GM23338 (cell line): ENCODE measurements around the gene R3HCC1L. TPM values are rescaled to one million over a fixed set of nuclear protein-coding genes. Genes with fewer than 3 reads are reported as not detected.
"Not testable (repeated sequence)": the region's sequence is repeated elsewhere in the genome, so short reads cannot be mapped to it uniquely, and the experiment has no call there.

Experiments
- ATAC-seq: fragments of 200-7000 bp; cut with Tn5 transposase; 3 replicates; pipeline ENCODE4 v1.9.1; 2020
- DNase-seq: peaks from one replicate; pipeline ENCODE4 v3.0.0-alpha.2; 2015; ENCODE audit warnings: low spot score
- H2AFZ ChIP-seq: fragments of 200-600 bp; sonication (generic); 2 replicates; pipeline ENCODE4 v1.8.0; 2016; ENCODE audit warnings: antibody characterized with exemption, mild to moderate bottlenecking, moderate library complexity
- H3F3A ChIP-seq: fragments of 200-600 bp; sonication (generic); replicated peaks from 2 replicates; pipeline ENCODE4 v1.8.0; 2017; ENCODE audit warnings: antibody characterized with exemption, mixed run types, low read depth
- H3K27ac ChIP-seq: fragments of 200-600 bp; sonication (generic); 2 replicates; pipeline ENCODE4 v1.6.1; 2016; ENCODE audit warnings: low read depth
- H3K27me3 ChIP-seq: fragments of 200-600 bp; sonication (generic); 2 replicates; pipeline ENCODE4 v1.8.0; 2016; ENCODE audit warnings: mild to moderate bottlenecking, mixed run types, moderate library complexity; ENCODE audit not compliant: insufficient read depth
- H3K36me3 ChIP-seq: fragments of 200-600 bp; sonication (generic); 2 replicates; pipeline ENCODE4 v1.8.0; 2016; ENCODE audit warnings: mild to moderate bottlenecking; ENCODE audit not compliant: insufficient read depth
- H3K4me1 ChIP-seq: fragments of 200-600 bp; sonication (generic); 2 replicates; pipeline ENCODE4 v1.8.0; 2016; ENCODE audit warnings: mild to moderate bottlenecking, moderate library complexity; ENCODE audit not compliant: insufficient read depth
- H3K4me2 ChIP-seq: fragments of 200-600 bp; sonication (generic); 2 replicates; pipeline ENCODE4 v1.7.1; 2017; ENCODE audit warnings: mixed run types
- H3K4me3 ChIP-seq: fragments of 200-600 bp; sonication (generic); 2 replicates; pipeline ENCODE4 v1.6.1; 2016; ENCODE audit warnings: mixed run types
- H3K79me2 ChIP-seq: fragments of 200-600 bp; sonication (generic); replicated peaks from 2 replicates; pipeline ENCODE4 v1.8.0; 2017; ENCODE audit warnings: mild to moderate bottlenecking; ENCODE audit not compliant: insufficient read depth
- H3K9me2 ChIP-seq: fragments of 200-600 bp; sonication (generic); 2 replicates; pipeline ENCODE4 v1.8.0; 2017; ENCODE audit not compliant: insufficient read depth
- H4K20me1 ChIP-seq: fragments of 200-600 bp; sonication (generic); replicated peaks from 2 replicates; pipeline ENCODE4 v1.8.0; 2017; ENCODE audit warnings: mild to moderate bottlenecking; ENCODE audit not compliant: insufficient read depth
- H3K27ac Mint-ChIP-seq: 2 replicates; pipeline ENCODE4 v1.8.0; 2020; ENCODE audit warnings: inconsistent platforms, mild to moderate bottlenecking, moderate library complexity, mixed read lengths
- H3K27me3 Mint-ChIP-seq: 3 replicates; pipeline ENCODE4 v1.8.0; 2022; ENCODE audit warnings: low read depth, mild to moderate bottlenecking, moderate library complexity, mixed read lengths, inconsistent platforms; ENCODE audit not compliant: insufficient read depth, poor library complexity
- H3K36me3 Mint-ChIP-seq: 3 replicates; pipeline ENCODE4 v1.8.0; 2021; ENCODE audit warnings: low read depth, mild to moderate bottlenecking, inconsistent platforms, moderate library complexity, mixed read lengths
- H3K4me1 Mint-ChIP-seq: 3 replicates; pipeline ENCODE4 v1.8.0; 2020; ENCODE audit warnings: mild to moderate bottlenecking, inconsistent platforms, mixed read lengths
- H3K4me3 Mint-ChIP-seq: 3 replicates; pipeline ENCODE4 v1.8.0; 2021; ENCODE audit warnings: moderate library complexity, mild to moderate bottlenecking, inconsistent platforms, mixed read lengths
- H3K9me3 Mint-ChIP-seq: 3 replicates; pipeline ENCODE4 v1.8.0; 2020; ENCODE audit warnings: moderate library complexity, mild to moderate bottlenecking, inconsistent platforms, mixed read lengths
- CREB1 ChIP-seq: fragments of 250-450 bp; sonication (Bioruptor Pico); IDR thresholded peaks from 2 replicates; pipeline ENCODE4 v1.5.0; 2020; ENCODE audit warnings: low read depth, mild to moderate bottlenecking, moderate library complexity
- CTCF ChIP-seq, 2 experiments: fragments of 200-600 bp in 1 of 2; sonication (generic) in 1 of 2; conservative IDR thresholded peaks; 2 replicates each; pipeline versions ENCODE4 v1.5.1 to v1.6.1; 2016 to 2017; ENCODE audit warnings: antibody characterized with exemption in 2 of 2, low read depth in 2 of 2, mild to moderate bottlenecking in 2 of 2, moderate library complexity in 1 of 2
- ETS1 ChIP-seq: IDR thresholded peaks from 2 replicates; pipeline ENCODE4 v1.6.1; 2016; ENCODE audit warnings: antibody characterized with exemption
- EZH2phosphoT487 ChIP-seq: fragments of 200-600 bp; sonication (generic); IDR thresholded peaks from one replicate; pipeline ENCODE4 v1.8.1; 2018; ENCODE audit warnings: antibody characterized with exemption; ENCODE audit not compliant: unreplicated experiment
- NANOG ChIP-seq: IDR thresholded peaks from 2 replicates; pipeline ENCODE4 v1.6.1; 2016; ENCODE audit warnings: antibody characterized with exemption, borderline replicate concordance
- POLR2AphosphoS5 ChIP-seq: IDR thresholded peaks from 2 replicates; pipeline ENCODE4 v1.6.1; 2016; ENCODE audit warnings: antibody characterized with exemption, low read depth
- REST ChIP-seq: IDR thresholded peaks from one replicate; pipeline ENCODE4 v1.6.1; 2018; ENCODE audit warnings: antibody characterized with exemption; ENCODE audit not compliant: unreplicated experiment
- STAT1 ChIP-seq: IDR thresholded peaks from one replicate; pipeline ENCODE4 v1.6.1; 2016; ENCODE audit warnings: antibody characterized with exemption; ENCODE audit not compliant: unreplicated experiment
- ZNF114 ChIP-seq: fragments of 250-450 bp; sonication (Bioruptor Pico); IDR thresholded peaks from 2 replicates; pipeline ENCODE4 v1.5.0; 2020; ENCODE audit warnings: mild to moderate bottlenecking, moderate library complexity
- ZNF331 ChIP-seq: fragments of 250-450 bp; sonication (Bioruptor Pico); IDR thresholded peaks from 2 replicates; pipeline ENCODE4 v1.5.0; 2020; ENCODE audit warnings: low read depth, mild to moderate bottlenecking, moderate library complexity
- polyA plus RNA-seq: library from polyadenylated mRNA; unstranded; fragments of >200 nt; fragmentation: Nextera tagmentation; extraction: Ambion mirVana; gene quantifications from 2 replicates; pipeline ENCODE4 v1.2.1, GENCODE V29; 2016
- total RNA-seq: library from RNA; depleted of rRNA; stranded (reverse); fragments of >200 nt; shearing (Covaris generic); gene quantifications from 2 replicates; pipeline ENCODE4 v1.2.3, GENCODE V29; 2014

Gene R3HCC1L
- total and polyA plus RNA-seq, 2 experiments from 2014 or later: 9.3 to 15.8 TPM

DNA sequence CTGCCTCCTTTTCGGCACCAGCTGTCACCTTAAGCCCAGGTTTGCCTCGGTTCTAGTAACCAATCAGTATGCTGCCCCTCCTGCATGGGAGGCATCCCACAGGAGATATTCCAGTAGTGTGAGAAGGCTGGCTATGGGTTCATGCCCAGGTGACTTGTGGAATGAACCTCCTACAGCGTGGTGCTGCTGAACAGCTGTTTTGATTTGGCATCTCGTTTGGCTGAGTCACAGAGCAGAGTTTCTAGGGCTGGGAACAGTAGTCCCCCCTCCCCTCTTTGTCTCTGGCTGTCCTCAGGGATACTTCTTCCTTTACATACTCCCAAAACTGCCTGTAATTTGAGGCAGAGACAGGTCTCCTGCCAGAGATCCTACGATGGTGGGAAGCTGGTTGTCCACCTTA is 16.1 kb downstream of the R3HCC1L start (continued):
- TF ChIP-seq NANOG (no peak), ZNF114 (no peak), EZH2phosphoT487 (no peak), ZNF331 (CRISPR knock-in tag) (no peak), ETS1 (no peak), STAT1 (no peak), CTCF (conservative IDR thresholded peaks at IDR 0.05; ENCODE audit: low read depth in 2 of 2) (no peak), POLR2AphosphoS5 (no peak), CREB1 (CRISPR knock-in tag) (no peak), REST (no peak)

DNA sequence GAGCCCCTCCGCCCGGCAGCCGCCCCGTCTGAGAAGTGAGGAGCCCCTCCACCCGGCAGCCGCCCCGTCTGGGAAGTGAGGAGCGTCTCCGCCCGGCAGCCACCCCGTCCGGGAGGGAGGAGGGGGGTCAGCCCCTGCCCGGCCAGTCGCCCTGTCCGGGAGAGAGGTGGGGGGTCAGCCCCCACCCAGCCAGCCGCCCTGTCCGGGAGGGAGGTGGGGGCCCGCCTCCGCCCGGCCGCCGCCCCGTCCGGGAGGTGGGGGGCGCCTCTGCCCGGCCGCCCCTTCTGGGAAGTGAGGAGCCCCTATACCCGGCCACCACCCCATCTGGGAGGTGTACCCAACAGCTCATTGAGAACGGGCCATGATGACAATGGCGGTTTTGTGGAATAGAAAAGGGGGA is 18.3 kb downstream of the R3HCC1L start:
- not testable (repeated sequence) for H3K4me3 ChIP-seq, H3K4me2 ChIP-seq, H2AFZ ChIP-seq, ATAC-seq, H3K4me1 ChIP-seq, H3K4me3 Mint-ChIP-seq, H3K27ac Mint-ChIP-seq, H3K27ac ChIP-seq, H3K36me3 ChIP-seq, DNase-seq, H3K9me2 ChIP-seq, H3F3A ChIP-seq, H4K20me1 ChIP-seq, H3K4me1 Mint-ChIP-seq, H3K27me3 ChIP-seq, H3K27me3 Mint-ChIP-seq
- peaks cover 74% of the 10 kb centered on the region for H3K79me2 ChIP-seq
- H3K36me3 Mint-ChIP-seq: peaks cover 49% of the 10 kb centered on the region
- H3K9me3 Mint-ChIP-seq: peaks cover 35% of the 10 kb centered on the region

DNA sequence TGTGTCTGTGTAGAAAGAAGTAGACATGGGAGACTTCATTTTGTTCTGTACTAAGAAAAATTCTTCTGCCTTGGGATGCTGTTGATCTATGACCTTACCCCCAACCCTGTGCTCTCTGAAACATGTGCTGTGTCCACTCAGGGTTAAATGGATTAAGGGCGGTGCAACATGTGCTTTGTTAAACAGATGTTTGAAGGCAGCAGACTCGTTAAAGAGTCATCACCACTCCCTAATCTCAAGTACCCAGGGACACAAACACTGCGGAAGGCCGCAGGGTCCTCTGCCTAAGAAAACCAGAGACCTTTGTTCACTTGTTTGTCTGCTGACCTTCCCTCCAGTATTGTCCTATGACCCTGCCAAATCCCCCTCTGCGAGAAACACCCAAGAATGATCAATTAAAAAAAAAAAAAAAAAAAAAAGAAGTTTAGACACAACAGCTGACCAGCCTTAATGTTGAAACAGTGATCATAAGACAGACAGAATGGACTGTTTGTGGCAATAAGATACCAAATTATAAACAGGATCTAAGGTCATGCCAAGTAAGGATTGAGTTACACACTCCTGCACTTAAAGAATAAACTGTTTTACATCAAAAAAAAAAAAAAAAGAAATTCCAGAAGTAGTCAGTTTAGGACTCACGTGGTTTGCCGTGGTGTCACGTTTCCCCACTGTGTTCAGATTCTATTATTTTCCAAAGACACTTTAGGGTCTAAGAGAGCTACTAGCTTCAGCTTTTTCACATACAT is 18.9 kb downstream of the R3HCC1L start:
- H3K27me3 ChIP-seq, ATAC-seq, H3K27ac Mint-ChIP-seq, H3K9me2 ChIP-seq, H3K27ac ChIP-seq, H4K20me1 ChIP-seq, H3K27me3 Mint-ChIP-seq, H3K4me2 ChIP-seq, DNase-seq, H3K4me1 Mint-ChIP-seq, H3K4me3 Mint-ChIP-seq, H3K4me3 ChIP-seq, H3K36me3 ChIP-seq, H2AFZ ChIP-seq, H3K4me1 ChIP-seq, H3F3A ChIP-seq: not testable (repeated sequence)
- Mint-ChIP-seq H3K9me3 (peaks cover 35% of the 10 kb centered on the region), H3K36me3 (peaks cover 43% of the 10 kb centered on the region)
- peaks cover 74% of the 10 kb centered on the region for H3K79me2 ChIP-seq
